ENCODE data around the gene HRC.
A peak's percentile ranks its signal among the peaks of the same experiment; 100 is the strongest.

The HRC gene

GRCh38 chr19:49136771-49137171 lies 18.4 kb downstream of the HRC start:
- Histone ChIP-seq H3K4me3 (ENCODE audit: severe bottlenecking) (no peak overlapping the region), H3K36me3 (ENCODE audit: low read depth) (peaks cover 4% of the 10 kb centered on the region; the same call in 1 of the 2 replicates), H3K27me3 (ENCODE audit: insufficient read depth, poor library complexity, severe bottlenecking) (no peaks in the 10 kb centered on the region), H3K27ac (ENCODE audit: poor library complexity, severe bottlenecking) (no peak overlapping the region), H3K9me3 (ENCODE audit: severe bottlenecking) (no peaks in the 10 kb centered on the region), H3K4me1 (ENCODE audit: insufficient read depth, poor library complexity, severe bottlenecking) (no peaks in the 10 kb centered on the region)
- no peak for TF ChIP-seq CTCF (IDR thresholded peaks at IDR 0.05; ENCODE audit: poor library complexity, severe bottlenecking)
- no peak for ATAC-seq (ENCODE audit: low read depth)
- DNase-seq (ENCODE audit: low spot score) = no peak

GRCh38 chr19:49135686-49136085 lies 19.5 kb downstream of the HRC start:
- TF ChIP-seq CTCF (IDR thresholded peaks at IDR 0.05; ENCODE audit: poor library complexity, severe bottlenecking) = no peak
- no peak overlapping the region for H3K27ac ChIP-seq (ENCODE audit: poor library complexity, severe bottlenecking)
- peaks cover 4% of the 10 kb centered on the region; the same call in 1 of the 2 replicates for H3K36me3 ChIP-seq (ENCODE audit: low read depth)
- no peak for ATAC-seq (ENCODE audit: low read depth)
- DNase-seq (ENCODE audit: low spot score) = no peak
- no peaks in the 10 kb centered on the region for H3K9me3 ChIP-seq (ENCODE audit: severe bottlenecking)
- no peaks in the 10 kb centered on the region for H3K4me1 ChIP-seq (ENCODE audit: insufficient read depth, poor library complexity, severe bottlenecking)
- H3K27me3 ChIP-seq (ENCODE audit: insufficient read depth, poor library complexity, severe bottlenecking) = no peaks in the 10 kb centered on the region
- no peak overlapping the region for H3K4me3 ChIP-seq (ENCODE audit: severe bottlenecking)

DNA sequence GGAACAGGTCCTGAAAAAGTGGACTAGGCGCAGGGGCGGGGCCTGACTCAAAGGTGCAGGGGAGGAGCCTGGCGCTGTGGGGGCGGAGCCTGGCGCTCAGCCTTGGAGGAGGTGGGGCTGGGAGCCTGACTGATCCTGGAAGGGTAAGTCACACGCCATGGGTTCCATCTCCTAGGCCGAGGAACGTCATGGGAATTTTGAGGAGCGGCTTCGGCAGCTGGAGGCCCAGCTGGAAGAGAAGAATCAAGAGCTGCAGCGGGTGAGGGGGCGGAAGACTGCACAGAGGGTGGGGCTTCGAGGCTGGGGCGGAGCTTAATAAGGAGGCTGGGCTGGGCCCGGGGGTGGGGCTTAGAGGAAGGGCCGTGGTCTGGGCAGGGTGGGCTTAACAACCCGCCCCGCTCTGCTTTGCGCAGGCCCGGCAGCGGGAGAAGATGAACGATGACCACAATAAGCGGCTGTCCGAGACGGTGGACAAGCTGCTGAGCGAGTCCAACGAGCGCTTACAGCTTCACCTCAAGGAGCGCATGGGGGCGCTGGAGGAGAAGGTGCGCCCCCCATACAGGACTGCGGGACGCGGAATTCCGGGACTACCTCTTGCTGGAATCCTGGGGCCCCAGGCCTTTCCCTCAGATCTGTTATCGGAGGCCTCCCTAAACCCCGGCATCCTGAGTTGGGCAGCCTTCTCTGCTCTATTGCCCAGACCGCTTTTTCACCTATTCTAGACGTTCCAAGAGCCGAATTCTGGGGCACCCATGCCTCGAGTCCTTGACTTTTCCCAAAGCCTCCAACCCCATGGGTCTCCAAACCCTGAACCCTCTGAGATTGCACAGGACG lies 21.4 kb downstream of the HRC start:
- DNase-seq (ENCODE audit: low spot score) (no peak), ATAC-seq (ENCODE audit: low read depth) (peak; percentile 67)
- H3K27ac ChIP-seq (ENCODE audit: poor library complexity, severe bottlenecking) = no peak overlapping the region
- no peak overlapping the region for H3K4me3 ChIP-seq (ENCODE audit: severe bottlenecking)
- TF ChIP-seq CTCF (IDR thresholded peaks at IDR 0.05; ENCODE audit: poor library complexity, severe bottlenecking) = no peak
- H3K4me1 ChIP-seq (ENCODE audit: insufficient read depth, poor library complexity, severe bottlenecking) = peaks cover 2% of the 10 kb centered on the region
- no peaks in the 10 kb centered on the region for H3K9me3 ChIP-seq (ENCODE audit: severe bottlenecking)
- peaks cover 4% of the 10 kb centered on the region; the same call in 1 of the 2 replicates for H3K36me3 ChIP-seq (ENCODE audit: low read depth)
- no peaks in the 10 kb centered on the region for H3K27me3 ChIP-seq (ENCODE audit: insufficient read depth, poor library complexity, severe bottlenecking)

- Histone ChIP-seq H3K9me3 (ENCODE audit: severe bottlenecking) (no peaks in the 10 kb centered on the region), H3K27ac (ENCODE audit: poor library complexity, severe bottlenecking) (no peak overlapping the region), H3K4me3 (ENCODE audit: severe bottlenecking) (no peak overlapping the region), H3K27me3 (ENCODE audit: insufficient read depth, poor library complexity, severe bottlenecking) (no peaks in the 10 kb centered on the region), H3K4me1 (ENCODE audit: insufficient read depth, poor library complexity, severe bottlenecking) (peaks cover 5% of the 10 kb centered on the region), H3K36me3 (ENCODE audit: low read depth) (peaks cover 4% of the 10 kb centered on the region; the same call in 1 of the 2 replicates)
- DNase-seq (ENCODE audit: low spot score) (no peak), ATAC-seq (ENCODE audit: low read depth) (no peak)
- no peak for TF ChIP-seq CTCF (IDR thresholded peaks at IDR 0.05; ENCODE audit: poor library complexity, severe bottlenecking)
Observed at GRCh38 chr19:49132974-49133609, 22.1 kb downstream of the HRC start.

Measured in RWPE2 (cell line).